ENCODE data around the gene CENPE.
"Not testable (repeated sequence)": the region's sequence is repeated elsewhere in the genome, so short reads cannot be mapped to it uniquely, and the experiment has no call there.

Gene CENPE

DNA sequence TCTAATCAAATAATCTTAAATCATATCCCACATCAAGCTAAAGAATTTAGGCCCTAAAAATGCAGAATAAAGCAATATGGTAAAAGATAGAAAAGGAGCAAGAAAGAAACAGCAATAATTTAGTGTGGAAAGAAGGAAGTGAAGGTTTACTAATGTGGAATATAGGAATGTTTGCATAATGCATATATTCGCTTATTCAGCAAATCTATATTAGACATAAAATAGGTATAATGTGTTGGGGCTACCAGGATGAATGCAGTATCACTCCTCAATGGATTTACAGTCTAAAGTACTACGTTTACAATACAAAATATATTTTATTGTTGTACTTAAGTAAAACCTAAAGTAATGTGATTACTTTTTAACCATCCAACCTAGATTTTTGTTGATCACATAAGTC lies 4.7 kb downstream of the CENPE start:
- no peaks in the 10 kb centered on the region for H3K4me1 ChIP-seq (ENCODE audit: control insufficient read depth, insufficient read depth, low read length)
- no peak overlapping the region for H3K4me3 ChIP-seq (ENCODE audit: low read length)
- H3K9me3 ChIP-seq (ENCODE audit: control insufficient read depth, low read length): no peaks in the 10 kb centered on the region
- H3K27me3 ChIP-seq (replicated peaks; ENCODE audit: control insufficient read depth, insufficient read depth, low read length): no peaks in the 10 kb centered on the region
- H3K9ac ChIP-seq (ENCODE audit: low read length): no peak overlapping the region
- DNase-seq (ENCODE audit: low read depth): no peak
- no peaks in the 10 kb centered on the region for H3K36me3 ChIP-seq (ENCODE audit: control insufficient read depth, insufficient read depth, low read length, severe bottlenecking)

DNA sequence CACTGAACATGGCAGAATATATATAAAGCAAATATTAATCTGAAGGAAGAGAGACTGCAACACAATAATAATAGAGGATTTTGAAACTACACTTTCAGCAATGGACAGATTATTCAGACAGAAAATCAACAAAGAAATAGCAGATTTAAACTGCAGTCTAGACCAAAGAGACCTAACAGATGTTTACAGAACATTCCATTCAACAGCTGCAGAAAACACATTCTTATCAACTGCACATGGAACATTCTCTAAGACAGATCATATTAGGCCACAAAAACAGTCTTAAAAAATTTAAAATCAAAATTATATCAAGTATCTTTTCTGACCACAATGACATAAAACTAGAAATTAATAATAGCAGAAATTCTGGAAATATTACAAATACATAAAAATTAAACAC lies 27.1 kb downstream of the CENPE start:
- Histone ChIP-seq H3K4me3 (ENCODE audit: low read length) (no peak overlapping the region), H3K36me3 (ENCODE audit: control insufficient read depth, insufficient read depth, low read length, severe bottlenecking) (no peaks in the 10 kb centered on the region), H3K9ac (ENCODE audit: low read length) (no peak overlapping the region), H3K9me3 (ENCODE audit: control insufficient read depth, low read length) (peaks cover 5% of the 10 kb centered on the region), H3K27me3 (replicated peaks; ENCODE audit: control insufficient read depth, insufficient read depth, low read length) (no peaks in the 10 kb centered on the region), H3K4me1 (ENCODE audit: control insufficient read depth, insufficient read depth, low read length) (no peaks in the 10 kb centered on the region)
- no peak for DNase-seq (ENCODE audit: low read depth)

DNA sequence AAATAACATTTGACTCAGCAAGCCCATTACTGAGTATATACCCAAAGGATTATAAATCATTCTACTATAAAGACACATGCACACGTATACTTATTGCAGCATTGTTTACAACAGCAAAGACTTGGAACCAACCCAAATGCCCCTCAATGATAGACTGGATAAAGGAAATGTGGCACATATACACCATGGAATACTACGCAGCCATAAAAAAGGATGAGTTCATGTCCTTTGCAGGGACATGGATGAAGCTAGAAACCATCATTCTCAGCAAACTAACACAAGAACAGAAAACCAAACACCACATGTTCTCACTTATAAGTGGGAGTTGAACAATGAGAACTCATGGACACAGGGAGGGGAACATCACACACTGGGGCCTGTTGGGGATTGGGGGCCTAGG lies 28.4 kb downstream of the CENPE start:
- not testable (repeated sequence) for DNase-seq (ENCODE audit: low read depth); H3K4me1 ChIP-seq (ENCODE audit: control insufficient read depth, insufficient read depth, low read length); H3K9me3 ChIP-seq (ENCODE audit: control insufficient read depth, low read length); H3K27me3 ChIP-seq (replicated peaks; ENCODE audit: control insufficient read depth, insufficient read depth, low read length); H3K9ac ChIP-seq (ENCODE audit: low read length); H3K4me3 ChIP-seq (ENCODE audit: low read length); H3K36me3 ChIP-seq (ENCODE audit: control insufficient read depth, insufficient read depth, low read length, severe bottlenecking)

DNA sequence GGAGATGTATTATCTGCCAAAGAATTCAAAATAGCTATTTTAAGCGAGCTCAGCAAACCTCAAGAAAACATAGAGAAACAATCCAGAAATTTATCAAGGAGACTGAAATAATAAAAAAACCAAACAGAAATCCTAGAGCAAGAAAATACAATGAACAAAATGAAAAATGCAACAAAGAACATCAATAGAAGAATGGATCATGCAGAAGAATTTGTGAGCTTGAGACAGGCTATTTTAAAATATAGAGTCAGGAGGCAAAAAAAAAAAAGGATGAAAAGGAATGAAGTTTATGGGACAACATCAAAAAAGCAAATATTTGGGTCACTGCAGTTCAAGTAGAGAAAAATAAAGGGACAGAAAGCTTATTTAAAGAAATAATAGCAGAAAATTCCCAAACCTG lies 29.1 kb downstream of the CENPE start:
- no peak overlapping the region for H3K4me3 ChIP-seq (ENCODE audit: low read length)
- peaks cover 5% of the 10 kb centered on the region for H3K9me3 ChIP-seq (ENCODE audit: control insufficient read depth, low read length)
- H3K36me3 ChIP-seq (ENCODE audit: control insufficient read depth, insufficient read depth, low read length, severe bottlenecking): no peaks in the 10 kb centered on the region
- H3K9ac ChIP-seq (ENCODE audit: low read length): no peak overlapping the region
- no peaks in the 10 kb centered on the region for H3K4me1 ChIP-seq (ENCODE audit: control insufficient read depth, insufficient read depth, low read length)
- no peaks in the 10 kb centered on the region for H3K27me3 ChIP-seq (replicated peaks; ENCODE audit: control insufficient read depth, insufficient read depth, low read length)
- no peak for DNase-seq (ENCODE audit: low read depth)

DNA sequence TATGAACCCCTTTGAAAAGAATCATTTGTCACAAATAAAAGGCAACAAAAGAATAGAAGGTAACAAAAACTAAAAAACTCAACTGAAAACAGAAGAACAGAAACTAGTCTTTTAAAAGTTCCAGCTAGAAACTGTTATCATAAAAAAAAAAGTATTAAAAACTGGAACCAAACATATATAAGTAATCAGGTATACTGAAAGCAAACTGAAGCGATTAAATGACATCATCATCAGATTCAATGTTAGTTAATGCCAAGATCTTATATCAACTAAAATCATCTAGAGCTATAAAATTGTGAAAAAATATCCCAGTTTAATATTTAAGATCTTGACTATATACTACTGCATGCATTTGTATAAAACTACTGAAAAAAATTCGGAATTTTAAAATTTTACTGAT lies 36.0 kb downstream of the CENPE start:
- Histone ChIP-seq H3K9ac (ENCODE audit: low read length) (no peak overlapping the region), H3K27me3 (replicated peaks; ENCODE audit: control insufficient read depth, insufficient read depth, low read length) (no peaks in the 10 kb centered on the region), H3K4me1 (ENCODE audit: control insufficient read depth, insufficient read depth, low read length) (no peaks in the 10 kb centered on the region), H3K4me3 (ENCODE audit: low read length) (no peak overlapping the region), H3K9me3 (ENCODE audit: control insufficient read depth, low read length) (no peaks in the 10 kb centered on the region), H3K36me3 (ENCODE audit: control insufficient read depth, insufficient read depth, low read length, severe bottlenecking) (no peaks in the 10 kb centered on the region)
- no peak for DNase-seq (ENCODE audit: low read depth)

DNA sequence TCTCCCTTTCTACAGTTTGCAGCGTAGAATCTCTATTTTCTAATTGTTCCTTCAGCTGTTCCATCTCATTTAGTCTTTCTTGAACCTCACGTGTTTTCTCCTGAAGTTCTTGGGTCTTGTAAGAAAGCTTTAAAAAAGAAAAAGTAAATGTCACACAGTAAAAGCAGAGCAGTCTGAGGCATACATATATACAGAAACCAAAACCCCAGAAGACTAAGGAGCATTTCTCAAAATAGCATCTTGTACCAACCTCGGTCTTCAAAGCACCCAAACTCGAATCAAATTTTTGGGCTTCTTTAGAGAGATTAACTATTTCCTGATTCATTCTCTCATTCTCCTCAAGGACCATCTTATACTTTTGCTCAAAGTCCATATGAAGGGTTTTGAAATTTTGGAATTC lies 39.4 kb downstream of the CENPE start:
- Histone ChIP-seq H3K9ac (ENCODE audit: low read length) (no peak overlapping the region), H3K4me1 (ENCODE audit: control insufficient read depth, insufficient read depth, low read length) (no peaks in the 10 kb centered on the region), H3K36me3 (ENCODE audit: control insufficient read depth, insufficient read depth, low read length, severe bottlenecking) (no peaks in the 10 kb centered on the region)

DNA sequence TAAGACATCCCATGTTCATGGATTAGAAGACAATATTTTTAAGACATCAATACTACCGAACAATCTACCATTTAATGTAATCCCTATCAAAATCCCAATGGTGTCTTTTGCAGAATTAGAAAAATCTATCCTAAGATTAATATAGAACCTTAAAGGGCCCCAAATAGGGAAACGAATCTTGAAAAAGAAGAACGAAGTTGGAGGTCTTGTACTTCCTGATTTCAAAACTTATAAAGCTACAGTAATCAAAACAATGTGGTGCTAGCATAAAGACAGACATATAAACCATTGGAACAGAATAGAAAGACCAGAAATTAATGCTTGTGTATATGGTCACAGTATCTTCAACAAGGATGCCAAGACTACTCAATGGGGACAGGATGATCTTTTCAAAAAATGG lies 42.0 kb downstream of the CENPE start:
- no peaks in the 10 kb centered on the region for H3K27me3 ChIP-seq (replicated peaks; ENCODE audit: control insufficient read depth, insufficient read depth, low read length)
- no peaks in the 10 kb centered on the region for H3K36me3 ChIP-seq (ENCODE audit: control insufficient read depth, insufficient read depth, low read length, severe bottlenecking)
- H3K4me1 ChIP-seq (ENCODE audit: control insufficient read depth, insufficient read depth, low read length): no peaks in the 10 kb centered on the region
- no peak for DNase-seq (ENCODE audit: low read depth)
- H3K9me3 ChIP-seq (ENCODE audit: control insufficient read depth, low read length): peaks cover 5% of the 10 kb centered on the region
- no peak overlapping the region for H3K9ac ChIP-seq (ENCODE audit: low read length)
- H3K4me3 ChIP-seq (ENCODE audit: low read length): no peak overlapping the region

More for the DNA sequence above, 39.4 kb downstream of the CENPE start:
- DNase-seq (ENCODE audit: low read depth): no peak
- Histone ChIP-seq H3K9me3 (ENCODE audit: control insufficient read depth, low read length) (peaks cover 5% of the 10 kb centered on the region), H3K27me3 (replicated peaks; ENCODE audit: control insufficient read depth, insufficient read depth, low read length) (no peaks in the 10 kb centered on the region), H3K4me3 (ENCODE audit: low read length) (no peak overlapping the region)

DNA sequence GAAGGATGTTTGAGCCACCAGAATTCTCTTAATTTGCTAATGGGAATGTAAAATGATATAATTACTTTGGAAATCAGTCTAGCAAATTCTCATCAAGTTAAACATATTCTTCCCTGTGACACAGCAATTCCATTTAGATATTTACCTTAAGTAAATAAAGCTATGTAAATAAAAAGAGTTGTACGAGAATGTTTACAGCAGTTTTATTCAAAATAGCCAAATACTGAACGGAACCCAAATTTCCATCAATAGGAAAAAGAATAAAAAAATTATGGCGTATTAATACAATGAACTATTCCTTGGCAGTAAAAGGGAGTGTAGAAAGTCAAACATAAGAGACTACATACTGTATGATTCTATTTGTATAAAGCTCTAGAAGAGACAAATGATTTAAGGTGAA lies 45.8 kb downstream of the CENPE start:
- H3K4me1 ChIP-seq (ENCODE audit: control insufficient read depth, insufficient read depth, low read length): no peaks in the 10 kb centered on the region
- no peak overlapping the region for H3K9ac ChIP-seq (ENCODE audit: low read length)
- no peaks in the 10 kb centered on the region for H3K27me3 ChIP-seq (replicated peaks; ENCODE audit: control insufficient read depth, insufficient read depth, low read length)
- peaks cover 5% of the 10 kb centered on the region for H3K9me3 ChIP-seq (ENCODE audit: control insufficient read depth, low read length)
- no peak overlapping the region for H3K4me3 ChIP-seq (ENCODE audit: low read length)
- no peaks in the 10 kb centered on the region for H3K36me3 ChIP-seq (ENCODE audit: control insufficient read depth, insufficient read depth, low read length, severe bottlenecking)
- no peak for DNase-seq (ENCODE audit: low read depth)

DNA sequence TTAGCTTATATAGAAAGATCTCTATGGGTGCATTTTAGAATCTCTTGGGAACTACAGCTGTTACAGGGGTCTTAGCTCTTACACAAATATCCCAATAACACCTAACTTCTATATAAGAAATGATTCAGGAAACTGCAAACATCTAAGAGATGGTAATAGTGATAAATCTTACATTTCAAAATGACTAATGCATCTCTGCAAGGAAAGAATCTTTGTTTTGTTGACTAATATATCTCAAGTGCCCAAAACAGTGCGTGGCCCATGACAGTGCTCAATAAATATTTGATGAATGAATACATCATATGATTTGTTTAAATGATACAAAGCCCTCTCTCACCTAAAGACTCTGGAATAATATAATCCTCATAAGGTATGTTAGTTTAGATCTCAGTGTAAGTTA lies 47.5 kb downstream of the CENPE start:
- H3K9me3 ChIP-seq (ENCODE audit: control insufficient read depth, low read length): peaks cover 2% of the 10 kb centered on the region
- no peaks in the 10 kb centered on the region for H3K27me3 ChIP-seq (replicated peaks; ENCODE audit: control insufficient read depth, insufficient read depth, low read length)
- no peaks in the 10 kb centered on the region for H3K36me3 ChIP-seq (ENCODE audit: control insufficient read depth, insufficient read depth, low read length, severe bottlenecking)
- no peaks in the 10 kb centered on the region for H3K4me1 ChIP-seq (ENCODE audit: control insufficient read depth, insufficient read depth, low read length)
- no peak overlapping the region for H3K9ac ChIP-seq (ENCODE audit: low read length)
- H3K4me3 ChIP-seq (ENCODE audit: low read length): no peak overlapping the region
- DNase-seq (ENCODE audit: low read depth): peak; percentile 32

DNA sequence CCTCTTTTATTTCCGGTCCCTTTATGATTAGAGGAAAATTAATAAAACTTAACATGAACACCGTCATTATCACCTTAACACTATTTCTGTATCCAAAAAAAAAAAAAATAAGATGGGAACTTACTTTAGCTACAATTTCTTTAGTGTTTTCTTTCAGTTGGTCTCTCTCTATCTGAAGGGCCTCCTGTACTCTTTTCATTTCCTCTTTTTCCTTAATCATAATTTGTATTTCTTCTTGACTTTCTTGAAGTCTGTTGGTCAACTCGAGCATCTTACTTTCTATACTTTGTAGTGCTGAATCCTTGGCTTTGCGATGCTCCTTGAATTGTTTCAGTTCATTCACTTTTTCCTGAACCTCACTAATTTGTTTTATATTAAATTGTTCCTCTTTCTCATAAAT lies 53.2 kb downstream of the CENPE start:
- no peak for DNase-seq (ENCODE audit: low read depth)
- H3K36me3 ChIP-seq (ENCODE audit: control insufficient read depth, insufficient read depth, low read length, severe bottlenecking): no peaks in the 10 kb centered on the region
- no peaks in the 10 kb centered on the region for H3K9me3 ChIP-seq (ENCODE audit: control insufficient read depth, low read length)
- no peaks in the 10 kb centered on the region for H3K27me3 ChIP-seq (replicated peaks; ENCODE audit: control insufficient read depth, insufficient read depth, low read length)
- H3K9ac ChIP-seq (ENCODE audit: low read length): no peak overlapping the region
- no peaks in the 10 kb centered on the region for H3K4me1 ChIP-seq (ENCODE audit: control insufficient read depth, insufficient read depth, low read length)
- no peak overlapping the region for H3K4me3 ChIP-seq (ENCODE audit: low read length)

DNA sequence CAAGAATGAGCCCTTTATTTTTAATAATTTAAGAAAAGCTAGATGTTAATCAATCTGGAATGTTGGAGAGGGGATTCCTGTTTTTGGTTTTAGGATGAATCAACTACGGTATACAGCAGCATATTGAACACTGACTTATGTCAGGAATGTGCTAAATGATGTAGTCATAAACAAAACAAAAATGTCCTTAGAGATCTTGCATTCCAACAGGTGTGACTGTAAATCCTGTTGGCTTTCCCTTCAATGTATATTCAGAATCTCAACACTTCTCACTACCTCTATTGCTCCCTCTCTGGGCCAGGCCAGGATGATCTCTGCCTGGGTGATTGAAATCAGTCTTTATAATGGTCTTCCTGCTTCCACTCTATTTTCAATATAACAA lies 60.7 kb downstream of the CENPE start:
- DNase-seq (ENCODE audit: low read depth): peak; percentile 5
- no peaks in the 10 kb centered on the region for H3K9me3 ChIP-seq (ENCODE audit: control insufficient read depth, low read length)

DNA sequence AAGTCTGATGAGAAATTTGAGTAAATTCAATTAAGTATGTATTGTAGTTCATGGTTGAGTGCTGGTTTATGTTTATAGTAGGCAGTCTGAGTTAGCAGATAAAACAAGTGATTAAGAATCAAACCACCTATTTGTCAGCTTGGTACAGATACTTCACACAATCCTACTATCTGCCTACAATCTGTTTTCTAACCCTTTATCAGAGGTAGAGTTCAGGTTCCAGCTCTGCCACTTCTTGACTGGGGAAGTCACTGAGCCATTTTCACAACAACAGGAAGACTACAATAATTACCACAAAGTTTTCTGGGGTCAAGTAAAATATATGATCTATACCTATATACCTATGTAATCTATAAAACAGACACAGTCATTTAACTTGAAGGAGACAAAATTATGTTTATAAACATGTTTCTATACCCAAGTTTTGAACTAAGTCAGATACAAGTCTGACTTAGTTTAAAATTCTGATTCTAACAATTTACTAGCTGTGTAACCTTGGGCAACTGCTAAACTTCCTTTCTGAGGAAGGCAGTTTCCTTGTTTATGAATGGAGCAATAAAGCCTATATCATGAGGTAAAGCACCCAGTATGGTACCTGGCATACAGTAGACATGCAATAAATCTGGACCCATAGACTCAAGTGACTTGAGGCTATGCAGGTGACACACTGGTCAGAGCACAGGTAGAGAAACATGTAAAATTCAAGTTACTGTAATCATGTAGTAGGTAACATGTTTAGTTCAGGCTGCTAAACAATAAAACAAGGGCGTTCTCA lies 61.3 kb downstream of the CENPE start:
- no peaks in the 10 kb centered on the region for H3K4me1 ChIP-seq (ENCODE audit: control insufficient read depth, insufficient read depth, low read length)
- no peaks in the 10 kb centered on the region for H3K9me3 ChIP-seq (ENCODE audit: control insufficient read depth, low read length)
- no peak overlapping the region for H3K4me3 ChIP-seq (ENCODE audit: low read length)
- no peak overlapping the region for H3K9ac ChIP-seq (ENCODE audit: low read length)
- no peaks in the 10 kb centered on the region for H3K36me3 ChIP-seq (ENCODE audit: control insufficient read depth, insufficient read depth, low read length, severe bottlenecking)
- H3K27me3 ChIP-seq (replicated peaks; ENCODE audit: control insufficient read depth, insufficient read depth, low read length): no peaks in the 10 kb centered on the region
- no peak for DNase-seq (ENCODE audit: low read depth)

More for the DNA sequence above, 60.7 kb downstream of the CENPE start:
- H3K4me3 ChIP-seq (ENCODE audit: low read length): no peak overlapping the region
- no peak overlapping the region for H3K9ac ChIP-seq (ENCODE audit: low read length)
- no peaks in the 10 kb centered on the region for H3K36me3 ChIP-seq (ENCODE audit: control insufficient read depth, insufficient read depth, low read length, severe bottlenecking)
- H3K27me3 ChIP-seq (replicated peaks; ENCODE audit: control insufficient read depth, insufficient read depth, low read length): no peaks in the 10 kb centered on the region
- H3K4me1 ChIP-seq (ENCODE audit: control insufficient read depth, insufficient read depth, low read length): no peaks in the 10 kb centered on the region
